ENCODE results near the gene CADM1.

GRCh38 chr11:115396533-115396932 lies 107.7 kb downstream of the CADM1 start:
- TF ChIP-seq CTCF (IDR thresholded peaks at IDR 0.05), result no peak
- TF ChIP-seq POLR2A (IDR thresholded peaks at IDR 0.05), result no peak
- no peak for TF ChIP-seq EP300 (IDR thresholded peaks at IDR 0.05)
